GM12878 (cell line): Measurements from ENCODE around the gene RIOK1. TPM values are rescaled to one million over a fixed set of nuclear protein-coding genes. Genes with fewer than 3 reads are reported as not detected.

Source experiments
- ATAC-seq: fragments of 200-7000 bp; cut with Tn5 transposase; 3 replicates; pipeline ENCODE4 v1.9.1; 2020; ENCODE audit warnings: mild to moderate bottlenecking, moderate library complexity
- BruUV-seq: library from RNA; stranded (reverse); fragments of 400-500 nt; replicated peaks from 2 replicates; lab custom pipeline; 2021; lab: Mats Ljungman, UMichigan
- CTCF ChIA-PET: fragments of 300-600 bp; sonication (Branson Sonifier 250); formaldehyde crosslinking; extraction: SDS; loops from one replicate; lab custom pipeline; 2021; ENCODE audit warnings: inconsistent platforms; lab: Yijun Ruan, JAX
- POLR2A ChIA-PET: fragments of 350-600 bp; formaldehyde crosslinking; extraction: SDS; loops from one replicate; lab custom pipeline; 2021; ENCODE audit warnings: inconsistent platforms; lab: Charles Lee
- RAD21 ChIA-PET: fragments of 300-600 bp; sonication (Branson Sonifier 250); formaldehyde crosslinking; loops from one replicate; lab custom pipeline; 2023; ENCODE audit warnings: antibody characterized with exemption; ENCODE audit not compliant: unreplicated experiment; lab: Charles Lee
- SMC1A ChIA-PET: fragments of 300-600 bp; sonication (Branson Sonifier 250); formaldehyde crosslinking; loops from one replicate; lab custom pipeline; 2023; ENCODE audit not compliant: unreplicated experiment, uncharacterized antibody; lab: Charles Lee
- DNase-seq: peaks from one replicate; pipeline ENCODE4 v3.0.0-alpha.2; 2011; ENCODE audit warnings: low read depth, low spot score
- FAIRE-seq: peaks from 3 replicates; lab custom pipeline; 2011; peaks lifted over from hg19 to GRCh38; lab: Jason Lieb, UNC
- H2AFZ ChIP-seq: 2 replicates; pipeline ENCODE4 v1.6.0; 2011; ENCODE audit warnings: low read depth, low read length, control low read depth; ENCODE audit not compliant: control insufficient read depth
- H3K27ac ChIP-seq: 2 replicates; pipeline ENCODE4 v1.5.1; 2011; ENCODE audit warnings: control low read depth; ENCODE audit not compliant: control insufficient read depth, insufficient read depth
- H3K27me3 ChIP-seq, 2 experiments: replicated peaks in 1 of 2; 2 replicates each; pipeline versions ENCODE4 v1.6.0 to v1.6.1; 2011; ENCODE audit warnings: low read length in 1 of 2; ENCODE audit not compliant: control insufficient read depth in 2 of 2, insufficient read depth in 2 of 2
- H3K36me3 ChIP-seq, 2 experiments: 2 replicates each; pipeline ENCODE4 v1.5.1; 2011; ENCODE audit warnings: low read length in 1 of 2; ENCODE audit not compliant: control insufficient read depth in 2 of 2, insufficient read depth in 2 of 2
- H3K4me1 ChIP-seq: 2 replicates; pipeline ENCODE4 v1.6.1; 2011; ENCODE audit warnings: mild to moderate bottlenecking, low read length, moderate library complexity, mixed read lengths; ENCODE audit not compliant: control insufficient read depth, insufficient read depth
- H3K4me2 ChIP-seq: 2 replicates; pipeline ENCODE4 v1.6.0; 2011; ENCODE audit warnings: control low read depth; ENCODE audit not compliant: control insufficient read depth, insufficient read depth
- H3K4me3 ChIP-seq: fragments of 200-600 bp; sonication (generic); 2 replicates; pipeline ENCODE4 v1.5.1; 2016
- H3K79me2 ChIP-seq: 2 replicates; pipeline ENCODE4 v1.6.0; 2011; ENCODE audit warnings: low read length; ENCODE audit not compliant: control insufficient read depth, insufficient read depth
- H3K9ac ChIP-seq: 2 replicates; pipeline ENCODE4 v1.8.0; 2011; ENCODE audit warnings: low read length, control low read depth, mixed read lengths; ENCODE audit not compliant: control insufficient read depth, insufficient read depth
- H3K9me3 ChIP-seq: replicated peaks from 3 replicates; pipeline ENCODE4 v1.5.1; 2011; ENCODE audit warnings: mild to moderate bottlenecking, low read length; ENCODE audit not compliant: control insufficient read depth, insufficient read depth
- H4K20me1 ChIP-seq: 2 replicates; pipeline ENCODE4 v1.6.0; 2011; ENCODE audit not compliant: control insufficient read depth, insufficient read depth
- BRCA1 ChIP-seq: IDR thresholded peaks from 2 replicates; pipeline ENCODE4 v1.6.1; 2011; ENCODE audit warnings: low read depth, low read length, improper control_type of control experiment
- CBX3 ChIP-seq: fragments of 200-600 bp; sonication (generic); IDR thresholded peaks from 2 replicates; pipeline ENCODE4 v1.6.1; 2016; ENCODE audit warnings: low read depth, borderline replicate concordance
- CBX5 ChIP-seq: sonication (generic); IDR thresholded peaks from 2 replicates; pipeline ENCODE4 v1.6.1; 2016; ENCODE audit warnings: low read depth, moderate library complexity, mild to moderate bottlenecking, inconsistent platforms
- CEBPZ ChIP-seq: fragments of 150-350 bp; IDR thresholded peaks from 2 replicates; pipeline ENCODE4 v1.6.1; 2016; ENCODE audit warnings: low read depth, low read length
- CHD2 ChIP-seq: IDR thresholded peaks from 2 replicates; pipeline ENCODE4 v1.6.1; 2011; ENCODE audit warnings: low read depth, low read length, improper control_type of control experiment, borderline replicate concordance
- CREB1 ChIP-seq: IDR thresholded peaks from 2 replicates; pipeline ENCODE4 v1.6.1; 2012; ENCODE audit warnings: low read depth, mild to moderate bottlenecking, inconsistent platforms
- CUX1 ChIP-seq: IDR thresholded peaks from 2 replicates; pipeline ENCODE4 v1.6.1; 2012; ENCODE audit warnings: improper control_type of control experiment, low read depth, low read length; ENCODE audit not compliant: insufficient replicate concordance
- EED ChIP-seq: sonication (generic); IDR thresholded peaks from 2 replicates; pipeline ENCODE4 v1.6.1; 2016; ENCODE audit warnings: antibody characterized with exemption, low read depth
- HCFC1 ChIP-seq: fragments of 150-350 bp; IDR thresholded peaks from 2 replicates; pipeline ENCODE4 v1.6.1; 2014; ENCODE audit warnings: low read length
- MYC ChIP-seq: IDR thresholded peaks from 2 replicates; pipeline ENCODE4 v1.6.1; 2011; ENCODE audit warnings: mild to moderate bottlenecking, low read length, moderate library complexity, inconsistent platforms; ENCODE audit not compliant: insufficient read depth, insufficient replicate concordance, insufficient read length, severe bottlenecking
- RAD51 ChIP-seq: fragments of 450-650 bp; IDR thresholded peaks from 2 replicates; pipeline ENCODE4 v1.6.1; 2016; ENCODE audit warnings: moderate library complexity, mild to moderate bottlenecking, inconsistent platforms
- TARDBP ChIP-seq: IDR thresholded peaks from 2 replicates; pipeline ENCODE4 v1.6.1; 2016; ENCODE audit warnings: borderline replicate concordance
- USF1 ChIP-seq: IDR thresholded peaks from 2 replicates; pipeline ENCODE4 v1.6.1; 2011; ENCODE audit warnings: borderline replicate concordance, low read depth, mild to moderate bottlenecking, moderate library complexity, mixed read lengths, low read length; ENCODE audit not compliant: insufficient read depth; ENCODE audit errors: extremely low read length
- ZNF24 ChIP-seq: fragments of 450-650 bp; IDR thresholded peaks from 2 replicates; pipeline ENCODE4 v1.6.1; 2017; ENCODE audit warnings: antibody characterized with exemption, mild to moderate bottlenecking
- WGBS: methylation state at CpG from one replicate; pipeline ENCODE4 v1.1.6; 2016; ENCODE audit warnings: low lambda C conversion rate; ENCODE audit not compliant: insufficient replicate concordance, insufficient coverage; ENCODE audit errors: missing lambda C conversion rate; 5-methylcytosine and 5-hydroxymethylcytosine counted together
- in situ Hi-C: fragments of 300-500 bp; cut with MboI; formaldehyde crosslinking; loops from 9 replicates; pipeline ENCODE4 v1.14.3; 2018; ENCODE audit warnings: mixed read lengths
- intact Hi-C: fragments of 100-400 bp; cut with micrococcal nuclease; formaldehyde crosslinking; loops from one replicate; pipeline ENCODE4 v1.14.2; 2022; ENCODE audit not compliant: unreplicated experiment
- polyA plus RNA-seq, 11 experiments: library from polyadenylated mRNA; depleted of rRNA in 4 of 11; unstranded in 6 of 11; stranded (reverse) in 5 of 11; fragments of >200 nt; fragmentation: Nextera tagmentation in 4 of 11; fragmentation: Illumina TruSeq in 1 of 11; extraction: Ambion mirVana in 4 of 11; extraction: Trizol in 1 of 11; gene quantifications; 1 replicate in 1 of 11; 2 replicates in 10 of 11; pipeline versions ENCODE4 v1.2.1 to v1.2.3, GENCODE V29; 2011 to 2016; ENCODE audit warnings: inconsistent platforms in 2 of 11, missing spikeins in 2 of 11, low read depth in 1 of 11
- total RNA-seq, 4 experiments: library from RNA; depleted of rRNA in 3 of 4; stranded (reverse); fragments of >200 nt in 3 of 4; fragmentation: Illumina TruSeq in 1 of 4; extraction: Trizol in 1 of 4; gene quantifications; 2 replicates each; pipeline versions ENCODE4 v1.2.1 to v1.2.3, GENCODE V29; 2013 to 2021
- TF ChIP-seq, protein P1 (sequence below): IDR thresholded peaks from 2 replicates; pipeline ENCODE4 v1.6.1; 2012; ENCODE audit warnings: low read length, inconsistent platforms

RIOK1 gene
- total and polyA plus RNA-seq, 10 of the 15 experiments (the other 5 are each of a cell fraction or from before 2014, with no cell fraction given): 16.1 to 44.6 (median 33.7) TPM

DNA sequence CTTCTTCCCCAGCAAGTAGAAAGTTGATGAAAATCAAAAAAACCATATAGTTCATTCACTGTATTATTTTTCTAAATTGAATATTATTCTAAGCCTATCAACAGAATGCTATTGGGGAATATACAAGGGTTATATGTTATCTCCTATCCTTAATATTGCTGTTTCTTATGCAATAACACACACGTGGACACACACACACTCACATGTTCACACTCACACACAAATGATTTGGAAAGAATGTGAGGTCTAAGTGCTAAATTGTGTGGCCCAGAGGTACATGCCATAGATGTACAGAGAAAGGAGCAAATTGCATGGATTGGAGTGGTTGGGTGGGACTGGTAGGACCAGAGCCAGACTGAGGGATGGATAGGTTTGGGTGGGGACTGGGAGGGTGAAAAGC, 45.1 kb downstream of the RIOK1 start:
- intact Hi-C loops: no loop called here
- DNase-seq (no peak), ATAC-seq (no peak), FAIRE-seq (no peak)
- ChIA-PET POLR2A (no interaction called here), SMC1A (no interaction called here), RAD21 (no interaction called here), CTCF (interaction anchor here (0.9 kb wide), 1 partner anchor 8 kb away, joined by 3 read pairs; no protein-coding TSS in a partner anchor)
- H3K36me3 ChIP-seq: no peaks in the 10 kb centered on the region
- 4% methylated on average over 1 of the region's 1 CpG for WGBS
- no peaks in the 10 kb centered on the region for H3K79me2 ChIP-seq
- no peak overlapping the region for H3K4me2 ChIP-seq
- no TSS peak for BruUV-seq
- no peak overlapping the region for H3K27ac ChIP-seq
- no peaks in the 10 kb centered on the region; a peak in 1 of 4 replicates for H3K27me3 ChIP-seq
- no peaks in the 10 kb centered on the region for H3K9me3 ChIP-seq
- in situ Hi-C loops: no loop called here
- H2AFZ ChIP-seq: no peak overlapping the region
- H3K4me1 ChIP-seq: no peaks in the 10 kb centered on the region
- no peak overlapping the region for H3K4me3 ChIP-seq
- no peak overlapping the region for H3K9ac ChIP-seq
- no peaks in the 10 kb centered on the region for H4K20me1 ChIP-seq
- TF ChIP-seq CEBPZ: no peak
- TF ChIP-seq CREB1: no peak
- no peak for TF ChIP-seq ZNF24
- TF ChIP-seq BRCA1: no peak
- TF ChIP-seq CBX5: no peak
- TF ChIP-seq USF1: no peak
- no peak for TF ChIP-seq HCFC1
- no peak for TF ChIP-seq CUX1
- TF ChIP-seq MYC: no peak
- TF ChIP-seq TARDBP: no peak
- TF ChIP-seq CHD2: no peak
- no peak for TF ChIP-seq RAD51
- no peak for TF ChIP-seq CBX3
- TF ChIP-seq, protein P1, sequence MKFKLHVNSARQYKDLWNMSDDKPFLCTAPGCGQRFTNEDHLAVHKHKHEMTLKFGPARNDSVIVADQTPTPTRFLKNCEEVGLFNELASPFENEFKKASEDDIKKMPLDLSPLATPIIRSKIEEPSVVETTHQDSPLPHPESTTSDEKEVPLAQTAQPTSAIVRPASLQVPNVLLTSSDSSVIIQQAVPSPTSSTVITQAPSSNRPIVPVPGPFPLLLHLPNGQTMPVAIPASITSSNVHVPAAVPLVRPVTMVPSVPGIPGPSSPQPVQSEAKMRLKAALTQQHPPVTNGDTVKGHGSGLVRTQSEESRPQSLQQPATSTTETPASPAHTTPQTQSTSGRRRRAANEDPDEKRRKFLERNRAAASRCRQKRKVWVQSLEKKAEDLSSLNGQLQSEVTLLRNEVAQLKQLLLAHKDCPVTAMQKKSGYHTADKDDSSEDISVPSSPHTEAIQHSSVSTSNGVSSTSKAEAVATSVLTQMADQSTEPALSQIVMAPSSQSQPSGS: no peak
- TF ChIP-seq EED: no peak
